Measurements from ENCODE around the gene NOSTRIN.

NOSTRIN gene

DNA sequence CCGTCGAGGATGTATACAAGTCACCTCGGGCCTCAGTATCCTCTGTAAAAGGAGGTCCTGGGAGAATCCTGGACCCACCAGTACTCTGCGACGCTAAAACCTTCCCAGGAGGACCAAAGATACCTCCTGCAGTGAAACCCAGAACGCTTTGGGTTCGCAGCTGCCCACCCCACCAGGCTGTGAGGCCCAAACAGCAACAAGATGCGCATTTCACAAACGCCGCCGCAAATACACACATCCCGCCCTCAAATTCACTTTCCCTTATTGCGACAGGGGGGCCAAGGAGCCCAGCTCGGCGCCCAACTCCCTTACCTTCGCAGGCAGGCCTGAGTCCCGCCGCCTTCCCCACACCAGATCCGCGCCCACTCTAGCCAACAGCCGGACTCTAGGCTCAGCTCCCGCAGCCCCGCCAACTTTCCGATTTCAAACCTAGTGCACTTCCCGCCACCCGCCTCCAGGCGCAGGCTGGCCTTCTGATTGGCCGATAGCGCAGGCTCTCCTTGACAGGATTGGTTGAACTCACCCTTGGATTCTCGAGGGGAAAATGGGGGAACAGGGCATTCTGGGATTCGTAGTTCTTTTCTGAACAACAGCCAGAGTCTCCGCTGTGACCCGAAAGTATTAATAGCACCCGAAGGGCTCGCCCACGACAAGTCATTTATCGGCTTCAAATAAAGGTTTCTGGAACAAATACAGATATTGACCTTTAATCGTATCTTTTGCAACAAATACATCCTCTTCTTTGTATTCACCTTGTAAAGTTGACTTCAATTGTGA lies 87.8 kb downstream of the NOSTRIN start, which contains the start of gene SPC25:
TSS of gene SPC25 (minus strand) at position 425 of the 777 bp plus-strand sequence. CDS start 911 bp downstream, outside the sequence.
- peak within 1 kb of the TSS; percentile 11; the same call in 1 of the 2 replicates for H3K27ac ChIP-seq (ENCODE audit: extremely low read depth, low read depth, low read length)
- ChIA-PET POLR2A (interaction anchor here (1.0 to 1.1 kb wide), 2 partner anchors 10 to 20 kb away, joined by 3 to 4 read pairs; no protein-coding TSS in a partner anchor), CTCF (interaction anchor here (0.9 kb wide), 1 partner anchor 31 kb away, joined by 4 read pairs; no protein-coding TSS in a partner anchor)
- H3K9me3 ChIP-seq (ENCODE audit: control insufficient read depth, insufficient read depth, low read depth, low read length) = no peaks in the 10 kb centered on the region
- no peaks in the 10 kb centered on the region for H3K4me1 ChIP-seq (ENCODE audit: control insufficient read depth, insufficient read depth, low read length)
- peak within 1 kb of the TSS; percentile 88 for H3K4me3 ChIP-seq (ENCODE audit: low read depth, low read length)
- H3K36me3 ChIP-seq (ENCODE audit: control insufficient read depth in 2 of 2, insufficient read depth in 1 of 2, low read length in 2 of 2) = peaks cover 8 to 31% of the 10 kb centered on the region in 2 experiments; a peak in 2 of 3 replicates
- TF ChIP-seq, protein P1, sequence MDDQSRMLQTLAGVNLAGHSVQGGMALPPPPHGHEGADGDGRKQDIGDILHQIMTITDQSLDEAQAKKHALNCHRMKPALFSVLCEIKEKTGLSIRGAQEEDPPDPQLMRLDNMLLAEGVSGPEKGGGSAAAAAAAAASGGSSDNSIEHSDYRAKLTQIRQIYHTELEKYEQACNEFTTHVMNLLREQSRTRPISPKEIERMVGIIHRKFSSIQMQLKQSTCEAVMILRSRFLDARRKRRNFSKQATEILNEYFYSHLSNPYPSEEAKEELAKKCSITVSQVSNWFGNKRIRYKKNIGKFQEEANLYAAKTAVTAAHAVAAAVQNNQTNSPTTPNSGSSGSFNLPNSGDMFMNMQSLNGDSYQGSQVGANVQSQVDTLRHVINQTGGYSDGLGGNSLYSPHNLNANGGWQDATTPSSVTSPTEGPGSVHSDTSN (CRISPR knock-in tag; IDR thresholded peaks at IDR 0.05) = 0 out of 2 replicates have a peak, but pooled peaks have one; percentile 17
- TF ChIP-seq, protein P2, sequence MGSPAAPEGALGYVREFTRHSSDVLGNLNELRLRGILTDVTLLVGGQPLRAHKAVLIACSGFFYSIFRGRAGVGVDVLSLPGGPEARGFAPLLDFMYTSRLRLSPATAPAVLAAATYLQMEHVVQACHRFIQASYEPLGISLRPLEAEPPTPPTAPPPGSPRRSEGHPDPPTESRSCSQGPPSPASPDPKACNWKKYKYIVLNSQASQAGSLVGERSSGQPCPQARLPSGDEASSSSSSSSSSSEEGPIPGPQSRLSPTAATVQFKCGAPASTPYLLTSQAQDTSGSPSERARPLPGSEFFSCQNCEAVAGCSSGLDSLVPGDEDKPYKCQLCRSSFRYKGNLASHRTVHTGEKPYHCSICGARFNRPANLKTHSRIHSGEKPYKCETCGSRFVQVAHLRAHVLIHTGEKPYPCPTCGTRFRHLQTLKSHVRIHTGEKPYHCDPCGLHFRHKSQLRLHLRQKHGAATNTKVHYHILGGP (tag by site-specific recombination; IDR thresholded peaks at IDR 0.05) = no peak
- TF ChIP-seq, protein P3, sequence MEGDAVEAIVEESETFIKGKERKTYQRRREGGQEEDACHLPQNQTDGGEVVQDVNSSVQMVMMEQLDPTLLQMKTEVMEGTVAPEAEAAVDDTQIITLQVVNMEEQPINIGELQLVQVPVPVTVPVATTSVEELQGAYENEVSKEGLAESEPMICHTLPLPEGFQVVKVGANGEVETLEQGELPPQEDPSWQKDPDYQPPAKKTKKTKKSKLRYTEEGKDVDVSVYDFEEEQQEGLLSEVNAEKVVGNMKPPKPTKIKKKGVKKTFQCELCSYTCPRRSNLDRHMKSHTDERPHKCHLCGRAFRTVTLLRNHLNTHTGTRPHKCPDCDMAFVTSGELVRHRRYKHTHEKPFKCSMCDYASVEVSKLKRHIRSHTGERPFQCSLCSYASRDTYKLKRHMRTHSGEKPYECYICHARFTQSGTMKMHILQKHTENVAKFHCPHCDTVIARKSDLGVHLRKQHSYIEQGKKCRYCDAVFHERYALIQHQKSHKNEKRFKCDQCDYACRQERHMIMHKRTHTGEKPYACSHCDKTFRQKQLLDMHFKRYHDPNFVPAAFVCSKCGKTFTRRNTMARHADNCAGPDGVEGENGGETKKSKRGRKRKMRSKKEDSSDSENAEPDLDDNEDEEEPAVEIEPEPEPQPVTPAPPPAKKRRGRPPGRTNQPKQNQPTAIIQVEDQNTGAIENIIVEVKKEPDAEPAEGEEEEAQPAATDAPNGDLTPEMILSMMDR (tag by site-specific recombination; IDR thresholded peaks at IDR 0.05) = no peak; the same call in 1 of the 2 replicates
- TF ChIP-seq YY1 (tag by site-specific recombination; IDR thresholded peaks at IDR 0.05) = peak; percentile 81
- peak; percentile 17; the same call in 1 of the 2 replicates for TF ChIP-seq ZNF629 (tag by site-specific recombination; IDR thresholded peaks at IDR 0.05)
- no peak for TF ChIP-seq ZNF830 (tag by site-specific recombination; IDR thresholded peaks at IDR 0.05; ENCODE audit: low read depth)
- TF ChIP-seq, protein P4, sequence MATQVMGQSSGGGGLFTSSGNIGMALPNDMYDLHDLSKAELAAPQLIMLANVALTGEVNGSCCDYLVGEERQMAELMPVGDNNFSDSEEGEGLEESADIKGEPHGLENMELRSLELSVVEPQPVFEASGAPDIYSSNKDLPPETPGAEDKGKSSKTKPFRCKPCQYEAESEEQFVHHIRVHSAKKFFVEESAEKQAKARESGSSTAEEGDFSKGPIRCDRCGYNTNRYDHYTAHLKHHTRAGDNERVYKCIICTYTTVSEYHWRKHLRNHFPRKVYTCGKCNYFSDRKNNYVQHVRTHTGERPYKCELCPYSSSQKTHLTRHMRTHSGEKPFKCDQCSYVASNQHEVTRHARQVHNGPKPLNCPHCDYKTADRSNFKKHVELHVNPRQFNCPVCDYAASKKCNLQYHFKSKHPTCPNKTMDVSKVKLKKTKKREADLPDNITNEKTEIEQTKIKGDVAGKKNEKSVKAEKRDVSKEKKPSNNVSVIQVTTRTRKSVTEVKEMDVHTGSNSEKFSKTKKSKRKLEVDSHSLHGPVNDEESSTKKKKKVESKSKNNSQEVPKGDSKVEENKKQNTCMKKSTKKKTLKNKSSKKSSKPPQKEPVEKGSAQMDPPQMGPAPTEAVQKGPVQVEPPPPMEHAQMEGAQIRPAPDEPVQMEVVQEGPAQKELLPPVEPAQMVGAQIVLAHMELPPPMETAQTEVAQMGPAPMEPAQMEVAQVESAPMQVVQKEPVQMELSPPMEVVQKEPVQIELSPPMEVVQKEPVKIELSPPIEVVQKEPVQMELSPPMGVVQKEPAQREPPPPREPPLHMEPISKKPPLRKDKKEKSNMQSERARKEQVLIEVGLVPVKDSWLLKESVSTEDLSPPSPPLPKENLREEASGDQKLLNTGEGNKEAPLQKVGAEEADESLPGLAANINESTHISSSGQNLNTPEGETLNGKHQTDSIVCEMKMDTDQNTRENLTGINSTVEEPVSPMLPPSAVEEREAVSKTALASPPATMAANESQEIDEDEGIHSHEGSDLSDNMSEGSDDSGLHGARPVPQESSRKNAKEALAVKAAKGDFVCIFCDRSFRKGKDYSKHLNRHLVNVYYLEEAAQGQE (tag by site-specific recombination; IDR thresholded peaks at IDR 0.05) = no peak
- TF ChIP-seq, protein P5, sequence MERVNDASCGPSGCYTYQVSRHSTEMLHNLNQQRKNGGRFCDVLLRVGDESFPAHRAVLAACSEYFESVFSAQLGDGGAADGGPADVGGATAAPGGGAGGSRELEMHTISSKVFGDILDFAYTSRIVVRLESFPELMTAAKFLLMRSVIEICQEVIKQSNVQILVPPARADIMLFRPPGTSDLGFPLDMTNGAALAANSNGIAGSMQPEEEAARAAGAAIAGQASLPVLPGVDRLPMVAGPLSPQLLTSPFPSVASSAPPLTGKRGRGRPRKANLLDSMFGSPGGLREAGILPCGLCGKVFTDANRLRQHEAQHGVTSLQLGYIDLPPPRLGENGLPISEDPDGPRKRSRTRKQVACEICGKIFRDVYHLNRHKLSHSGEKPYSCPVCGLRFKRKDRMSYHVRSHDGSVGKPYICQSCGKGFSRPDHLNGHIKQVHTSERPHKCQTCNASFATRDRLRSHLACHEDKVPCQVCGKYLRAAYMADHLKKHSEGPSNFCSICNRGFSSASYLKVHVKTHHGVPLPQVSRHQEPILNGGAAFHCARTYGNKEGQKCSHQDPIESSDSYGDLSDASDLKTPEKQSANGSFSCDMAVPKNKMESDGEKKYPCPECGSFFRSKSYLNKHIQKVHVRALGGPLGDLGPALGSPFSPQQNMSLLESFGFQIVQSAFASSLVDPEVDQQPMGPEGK (tag by site-specific recombination; IDR thresholded peaks at IDR 0.05) = peak; percentile 57
- TF ChIP-seq, protein P6, sequence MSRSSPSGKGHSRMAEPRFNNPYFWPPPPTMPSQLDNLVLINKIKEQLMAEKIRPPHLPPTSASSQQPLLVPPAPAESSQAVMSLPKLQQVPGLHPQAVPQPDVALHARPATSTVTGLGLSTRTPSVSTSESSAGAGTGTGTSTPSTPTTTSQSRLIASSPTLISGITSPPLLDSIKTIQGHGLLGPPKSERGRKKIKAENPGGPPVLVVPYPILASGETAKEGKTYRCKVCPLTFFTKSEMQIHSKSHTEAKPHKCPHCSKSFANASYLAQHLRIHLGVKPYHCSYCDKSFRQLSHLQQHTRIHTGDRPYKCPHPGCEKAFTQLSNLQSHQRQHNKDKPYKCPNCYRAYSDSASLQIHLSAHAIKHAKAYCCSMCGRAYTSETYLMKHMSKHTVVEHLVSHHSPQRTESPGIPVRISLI (tag by site-specific recombination; IDR thresholded peaks at IDR 0.05) = no peak
- TF ChIP-seq ZNF785 (tag by site-specific recombination; IDR thresholded peaks at IDR 0.05) = no peak
- peak; percentile 75 for TF ChIP-seq EGR2 (tag by site-specific recombination; IDR thresholded peaks at IDR 0.05; ENCODE audit: low read depth)
- TF ChIP-seq, protein P7, sequence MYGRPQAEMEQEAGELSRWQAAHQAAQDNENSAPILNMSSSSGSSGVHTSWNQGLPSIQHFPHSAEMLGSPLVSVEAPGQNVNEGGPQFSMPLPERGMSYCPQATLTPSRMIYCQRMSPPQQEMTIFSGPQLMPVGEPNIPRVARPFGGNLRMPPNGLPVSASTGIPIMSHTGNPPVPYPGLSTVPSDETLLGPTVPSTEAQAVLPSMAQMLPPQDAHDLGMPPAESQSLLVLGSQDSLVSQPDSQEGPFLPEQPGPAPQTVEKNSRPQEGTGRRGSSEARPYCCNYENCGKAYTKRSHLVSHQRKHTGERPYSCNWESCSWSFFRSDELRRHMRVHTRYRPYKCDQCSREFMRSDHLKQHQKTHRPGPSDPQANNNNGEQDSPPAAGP (tag by site-specific recombination; IDR thresholded peaks at IDR 0.05) = peak; percentile 52
- TF ChIP-seq, protein P8, sequence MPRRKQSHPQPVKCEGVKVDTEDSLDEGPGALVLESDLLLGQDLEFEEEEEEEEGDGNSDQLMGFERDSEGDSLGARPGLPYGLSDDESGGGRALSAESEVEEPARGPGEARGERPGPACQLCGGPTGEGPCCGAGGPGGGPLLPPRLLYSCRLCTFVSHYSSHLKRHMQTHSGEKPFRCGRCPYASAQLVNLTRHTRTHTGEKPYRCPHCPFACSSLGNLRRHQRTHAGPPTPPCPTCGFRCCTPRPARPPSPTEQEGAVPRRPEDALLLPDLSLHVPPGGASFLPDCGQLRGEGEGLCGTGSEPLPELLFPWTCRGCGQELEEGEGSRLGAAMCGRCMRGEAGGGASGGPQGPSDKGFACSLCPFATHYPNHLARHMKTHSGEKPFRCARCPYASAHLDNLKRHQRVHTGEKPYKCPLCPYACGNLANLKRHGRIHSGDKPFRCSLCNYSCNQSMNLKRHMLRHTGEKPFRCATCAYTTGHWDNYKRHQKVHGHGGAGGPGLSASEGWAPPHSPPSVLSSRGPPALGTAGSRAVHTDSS (tag by site-specific recombination; IDR thresholded peaks at IDR 0.05) = no peak
- TF ChIP-seq KLF16 (tag by site-specific recombination; IDR thresholded peaks at IDR 0.05) = 0 out of 2 replicates have a peak, but pooled peaks have one; percentile 41
- TF ChIP-seq MYNN (tag by site-specific recombination; IDR thresholded peaks at IDR 0.05; ENCODE audit: borderline replicate concordance) = no peak
- TF ChIP-seq SETDB1 (IDR thresholded peaks at IDR 0.05; ENCODE audit: insufficient read length, low read length) = no peak
- no peak for TF ChIP-seq ZNF266 (tag by site-specific recombination; IDR thresholded peaks at IDR 0.05; ENCODE audit: low read depth)
- TF ChIP-seq, protein P9, sequence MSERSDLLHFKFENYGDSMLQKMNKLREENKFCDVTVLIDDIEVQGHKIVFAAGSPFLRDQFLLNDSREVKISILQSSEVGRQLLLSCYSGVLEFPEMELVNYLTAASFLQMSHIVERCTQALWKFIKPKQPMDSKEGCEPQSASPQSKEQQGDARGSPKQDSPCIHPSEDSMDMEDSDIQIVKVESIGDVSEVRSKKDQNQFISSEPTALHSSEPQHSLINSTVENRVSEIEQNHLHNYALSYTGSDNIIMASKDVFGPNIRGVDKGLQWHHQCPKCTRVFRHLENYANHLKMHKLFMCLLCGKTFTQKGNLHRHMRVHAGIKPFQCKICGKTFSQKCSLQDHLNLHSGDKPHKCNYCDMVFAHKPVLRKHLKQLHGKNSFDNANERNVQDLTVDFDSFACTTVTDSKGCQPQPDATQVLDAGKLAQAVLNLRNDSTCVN (tag by site-specific recombination; optimal IDR thresholded peaks at IDR 0.05) = peak; percentile 55
- TF ChIP-seq RBAK (tag by site-specific recombination; IDR thresholded peaks at IDR 0.05) = no peak
- TF ChIP-seq SCRT1 (tag by site-specific recombination; IDR thresholded peaks at IDR 0.05; ENCODE audit: borderline replicate concordance) = no peak

All from HEK293 (cell line).